SHP77 (cell line): ENCODE data around the gene SCN5A.

Experiments
- DNase-seq, 2 experiments: peaks; one replicate each; lab custom pipeline; 2025; lab: John Stamatoyannopoulos, UW

The SCN5A gene

GRCh38 chr3:38622336-38622735, 27.2 kb downstream of the SCN5A start:
- DNase-seq = no peak

- DNase-seq = no peak
Measured at GRCh38 chr3:38620236-38620635, 29.3 kb downstream of the SCN5A start.

- no peak for DNase-seq
Measured at GRCh38 chr3:38618343-38618742, 31.1 kb downstream of the SCN5A start.

- no peak for DNase-seq
Measured at GRCh38 chr3:38617586-38617985, 31.9 kb downstream of the SCN5A start.

GRCh38 chr3:38617137-38617536, 32.4 kb downstream of the SCN5A start:
- no peak for DNase-seq

- DNase-seq = no peak
Measured at GRCh38 chr3:38616658-38617057, 32.8 kb downstream of the SCN5A start.

GRCh38 chr3:38616111-38616510, 33.4 kb downstream of the SCN5A start:
- no peak for DNase-seq

GRCh38 chr3:38614651-38615352, 34.7 kb downstream of the SCN5A start:
- no peak for DNase-seq

GRCh38 chr3:38614091-38614490, 35.4 kb downstream of the SCN5A start:
- no peak for DNase-seq

- no peak for DNase-seq
Measured at GRCh38 chr3:38613426-38613825, 36.1 kb downstream of the SCN5A start.

- DNase-seq = no peak
Measured at GRCh38 chr3:38611866-38612265, 37.6 kb downstream of the SCN5A start.

GRCh38 chr3:38610934-38611333, 38.6 kb downstream of the SCN5A start:
- DNase-seq = no peak

- DNase-seq = no peak
Measured at GRCh38 chr3:38610436-38610835, 39.1 kb downstream of the SCN5A start.

- no peak for DNase-seq
Measured at GRCh38 chr3:38609386-38610111, 39.9 kb downstream of the SCN5A start.

- DNase-seq = no peak
Measured at GRCh38 chr3:38608961-38609360, 40.5 kb downstream of the SCN5A start.

GRCh38 chr3:38608086-38608775, 41.3 kb downstream of the SCN5A start:
- DNase-seq = no peak

GRCh38 chr3:38606561-38606960, 42.9 kb downstream of the SCN5A start:
- DNase-seq = no peak

GRCh38 chr3:38605981-38606380, 43.5 kb downstream of the SCN5A start:
- no peak for DNase-seq

GRCh38 chr3:38604246-38604645, 45.2 kb downstream of the SCN5A start:
- DNase-seq = no peak

- DNase-seq = no peak
Measured at GRCh38 chr3:38603731-38604131, 45.8 kb downstream of the SCN5A start.

- DNase-seq = no peak
Measured at GRCh38 chr3:38602576-38603250, 46.8 kb downstream of the SCN5A start.

- DNase-seq = no peak
Measured at GRCh38 chr3:38601956-38602550, 47.4 kb downstream of the SCN5A start.
